Measurements from ENCODE around the gene WNT9A.

GRCh38 chr1:227898502-227899140, 49.1 kb downstream of the WNT9A start:
- no peak for TF ChIP-seq CTCF (IDR thresholded peaks at IDR 0.05)
- TF ChIP-seq MEF2A (IDR thresholded peaks at IDR 0.05; ENCODE audit: borderline replicate concordance, low read depth): no peak
- no peak for TF ChIP-seq EP300 (IDR thresholded peaks at IDR 0.05; ENCODE audit: borderline replicate concordance in 1 of 2, low read depth in 1 of 2, low read length in 1 of 2)
- no peak for TF ChIP-seq POLR2AphosphoS5 (IDR thresholded peaks at IDR 0.05; ENCODE audit: low read depth, low read length)
- TF ChIP-seq MXI1 (IDR thresholded peaks at IDR 0.05; ENCODE audit: low read depth, low read length): no peak
- no peak for TF ChIP-seq REST (IDR thresholded peaks at IDR 0.05; ENCODE audit: low read depth, low read length)
- TF ChIP-seq ZBTB33 (IDR thresholded peaks at IDR 0.05; ENCODE audit: borderline replicate concordance, low read depth): no peak
- TF ChIP-seq NFIC (IDR thresholded peaks at IDR 0.05; ENCODE audit: borderline replicate concordance): no peak
- no peak for TF ChIP-seq RAD21 (IDR thresholded peaks at IDR 0.05; ENCODE audit: low read length)
- no peak for TF ChIP-seq SIN3A (IDR thresholded peaks at IDR 0.05; ENCODE audit: borderline replicate concordance, low read depth, low read length)
- no peak for TF ChIP-seq JUND (IDR thresholded peaks at IDR 0.05)

Data from SK-N-SH (cell line).